Brain microvascular endothelial cell (primary cell): Measurements from ENCODE around the gene HEPACAM.

ENCODE experiments used
- DNase-seq: peaks from one replicate; pipeline ENCODE4 v3.0.0-alpha.2; 2020
- H3K27ac ChIP-seq: fragments of 250-450 bp; sonication (Bioruptor Pico); 2 replicates; pipeline ENCODE4 v1.5.1; 2020; ENCODE audit warnings: mild to moderate bottlenecking, moderate library complexity
- H3K27me3 ChIP-seq: fragments of 250-450 bp; sonication (Bioruptor Pico); replicated peaks from 2 replicates; pipeline ENCODE4 v1.5.1; 2020; ENCODE audit warnings: mild to moderate bottlenecking
- H3K36me3 ChIP-seq: fragments of 250-450 bp; sonication (Bioruptor Pico); replicated peaks from 2 replicates; pipeline ENCODE4 v1.5.1; 2020; ENCODE audit warnings: mild to moderate bottlenecking
- H3K4me3 ChIP-seq: 2 replicates; pipeline ENCODE4 v1.5.1; 2011; ENCODE audit warnings: low read depth, mild to moderate bottlenecking, control low read depth, low read length, moderate library complexity
- in situ Hi-C: cut with HindIII; loops from 2 replicates; pipeline ENCODE4 v1.10.0; 2017; ENCODE audit warnings: low sequenced_read_pairs, low pct_ligation_motif_present
- TF ChIP-seq, protein P1 (sequence below): IDR thresholded peaks from 2 replicates; pipeline ENCODE4 v1.5.1; 2011; ENCODE audit warnings: low read depth, mild to moderate bottlenecking, moderate library complexity, low read length, control low read depth, inconsistent platforms; ENCODE audit errors: missing control alignments

The HEPACAM gene

GRCh38 chr11:124920356-124920755, 15.5 kb downstream of the HEPACAM start:
- Histone ChIP-seq H3K27ac (no peak overlapping the region), H3K27me3 (no peaks in the 10 kb centered on the region), H3K4me3 (no peak overlapping the region), H3K36me3 (no peaks in the 10 kb centered on the region)
- DNase-seq = no peak
- TF ChIP-seq, protein P1, sequence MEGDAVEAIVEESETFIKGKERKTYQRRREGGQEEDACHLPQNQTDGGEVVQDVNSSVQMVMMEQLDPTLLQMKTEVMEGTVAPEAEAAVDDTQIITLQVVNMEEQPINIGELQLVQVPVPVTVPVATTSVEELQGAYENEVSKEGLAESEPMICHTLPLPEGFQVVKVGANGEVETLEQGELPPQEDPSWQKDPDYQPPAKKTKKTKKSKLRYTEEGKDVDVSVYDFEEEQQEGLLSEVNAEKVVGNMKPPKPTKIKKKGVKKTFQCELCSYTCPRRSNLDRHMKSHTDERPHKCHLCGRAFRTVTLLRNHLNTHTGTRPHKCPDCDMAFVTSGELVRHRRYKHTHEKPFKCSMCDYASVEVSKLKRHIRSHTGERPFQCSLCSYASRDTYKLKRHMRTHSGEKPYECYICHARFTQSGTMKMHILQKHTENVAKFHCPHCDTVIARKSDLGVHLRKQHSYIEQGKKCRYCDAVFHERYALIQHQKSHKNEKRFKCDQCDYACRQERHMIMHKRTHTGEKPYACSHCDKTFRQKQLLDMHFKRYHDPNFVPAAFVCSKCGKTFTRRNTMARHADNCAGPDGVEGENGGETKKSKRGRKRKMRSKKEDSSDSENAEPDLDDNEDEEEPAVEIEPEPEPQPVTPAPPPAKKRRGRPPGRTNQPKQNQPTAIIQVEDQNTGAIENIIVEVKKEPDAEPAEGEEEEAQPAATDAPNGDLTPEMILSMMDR = no peak
- in situ Hi-C loops = no loop called here

GRCh38 chr11:124919898-124920297, 15.9 kb downstream of the HEPACAM start:
- in situ Hi-C loops = no loop called here
- no peaks in the 10 kb centered on the region for H3K36me3 ChIP-seq
- no peak for DNase-seq
- no peaks in the 10 kb centered on the region for H3K27me3 ChIP-seq
- TF ChIP-seq, protein P1 = no peak
- no peak overlapping the region for H3K27ac ChIP-seq
- H3K4me3 ChIP-seq = no peak overlapping the region

- in situ Hi-C loops = no loop called here
- Histone ChIP-seq H3K27me3 (no peaks in the 10 kb centered on the region), H3K27ac (no peak within 1 kb of the TSS), H3K4me3 (no peak within 1 kb of the TSS), H3K36me3 (no peaks in the 10 kb centered on the region)
- TF ChIP-seq, protein P1 = no peak
- no peak for DNase-seq
These were observed 16.9 kb downstream of the HEPACAM start, which contains the start of gene HEPN1 for GRCh38 chr11:124918950-124919349. TSS of gene HEPN1 (plus strand) at chr11:124919250.

DNA sequence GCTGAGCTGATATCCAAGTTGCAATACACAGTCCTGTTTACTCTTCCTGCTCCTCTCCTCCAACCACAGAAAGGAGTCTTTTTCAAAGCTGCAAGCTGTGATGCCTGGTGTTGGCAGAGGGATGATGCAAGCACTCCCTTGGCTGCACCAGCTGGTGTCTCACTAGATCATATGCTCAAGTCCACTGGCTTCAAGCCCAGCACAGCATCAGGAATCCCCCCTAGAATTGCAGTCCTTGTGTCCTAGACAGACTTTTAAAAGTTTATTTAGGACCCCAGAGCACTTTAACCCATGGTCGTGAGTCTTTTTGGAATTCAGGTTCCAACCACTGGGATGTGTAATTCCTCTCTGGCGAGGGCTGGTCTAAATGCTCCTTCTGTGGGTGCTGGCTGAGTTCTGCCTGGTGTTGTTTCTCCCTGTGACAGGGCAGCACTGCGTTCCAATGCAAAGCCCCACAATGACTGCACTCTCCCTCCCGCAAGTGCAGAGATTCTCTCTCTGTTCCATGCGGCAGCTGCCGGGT, 18.7 kb downstream of the HEPACAM start:
- no peaks in the 10 kb centered on the region for H3K36me3 ChIP-seq
- no peak overlapping the region for H3K27ac ChIP-seq
- no peak overlapping the region for H3K4me3 ChIP-seq
- TF ChIP-seq, protein P1 = no peak
- DNase-seq = no peak
- no peaks in the 10 kb centered on the region for H3K27me3 ChIP-seq
- in situ Hi-C loops = no loop called here

DNA sequence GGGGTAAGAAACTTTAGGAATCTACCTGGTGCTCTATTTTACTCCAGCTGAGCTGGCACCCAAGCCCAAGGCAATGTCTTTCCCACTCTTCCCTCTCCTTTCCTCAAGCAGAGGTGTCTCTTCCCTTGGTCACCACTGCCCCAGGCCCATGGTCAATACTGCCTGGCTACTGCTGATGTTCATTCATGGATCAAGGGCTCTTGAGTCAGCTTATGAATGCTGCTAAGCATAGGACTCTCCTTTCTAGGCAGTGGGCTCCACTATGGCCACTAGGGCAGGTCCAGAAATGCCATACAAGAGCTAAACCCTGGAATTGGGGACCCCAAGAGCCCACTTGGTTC, 19.5 kb downstream of the HEPACAM start:
- TF ChIP-seq, protein P1 = no peak
- Histone ChIP-seq H3K27me3 (no peaks in the 10 kb centered on the region), H3K27ac (no peak overlapping the region), H3K36me3 (no peaks in the 10 kb centered on the region), H3K4me3 (no peak overlapping the region)
- no peak for DNase-seq
- in situ Hi-C loops = no loop called here
